Stimulated activated CD8-positive, alpha-beta memory T cell treated with anti-CD3 and anti-CD28 coated beads, Interleukin-7, amount 100 ng/mL, for 24 hours (primary cell): ENCODE measurements around the gene ZNF219.

Experiments
- DNase-seq: peaks from one replicate; pipeline ENCODE4 v3.0.0-alpha.2; 2020; ENCODE audit warnings: low read depth

Gene ZNF219

DNA sequence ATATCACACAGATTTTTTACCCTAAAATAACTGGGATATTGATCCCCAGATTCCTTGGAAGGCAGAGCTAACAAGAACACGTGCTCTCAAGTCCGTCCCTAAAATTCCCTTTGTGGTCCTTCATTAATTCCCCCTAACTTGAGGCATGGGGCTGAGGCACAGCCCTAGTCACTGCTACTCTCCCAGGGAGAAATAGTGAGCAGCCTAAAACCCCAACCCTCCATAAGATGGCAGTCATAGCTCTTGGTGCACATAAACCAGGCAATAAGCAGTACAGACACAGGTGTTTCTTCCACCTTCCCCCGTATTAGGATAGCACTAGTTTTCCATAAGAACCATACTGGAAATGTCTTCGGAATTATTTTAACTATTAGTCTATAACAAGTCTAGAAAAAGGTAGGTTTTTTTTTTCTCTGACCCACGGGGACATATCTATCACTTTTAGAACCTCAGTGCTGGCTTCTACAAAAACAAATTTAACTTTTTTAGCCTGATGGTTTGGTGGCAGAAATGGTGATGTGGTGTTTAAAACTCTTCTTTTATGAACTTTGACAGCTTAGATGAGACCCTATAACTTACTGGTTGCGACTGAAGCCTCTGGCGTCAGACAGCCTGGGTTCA, 31.5 kb downstream of the ZNF219 start:
- no peak for DNase-seq

DNA sequence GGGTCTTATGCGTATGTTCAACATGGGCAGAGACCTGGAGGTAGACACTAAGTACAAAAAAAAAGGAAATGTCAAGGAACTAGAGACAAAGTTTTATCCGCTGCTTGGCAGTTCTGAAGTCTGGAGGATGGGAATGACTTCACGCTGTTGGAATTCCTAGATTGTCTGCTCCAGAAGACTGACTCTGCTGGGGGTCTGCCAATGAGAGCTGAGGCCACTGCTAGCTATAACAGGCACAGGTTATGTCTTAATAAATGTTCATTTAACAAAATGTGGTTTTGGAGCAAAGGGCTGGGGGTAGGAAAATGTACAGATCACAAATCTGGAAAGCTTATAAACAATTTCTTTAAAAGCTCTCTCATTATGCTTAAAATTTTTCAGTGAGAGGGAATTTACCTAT, 35.0 kb downstream of the ZNF219 start:
- no peak for DNase-seq

DNA sequence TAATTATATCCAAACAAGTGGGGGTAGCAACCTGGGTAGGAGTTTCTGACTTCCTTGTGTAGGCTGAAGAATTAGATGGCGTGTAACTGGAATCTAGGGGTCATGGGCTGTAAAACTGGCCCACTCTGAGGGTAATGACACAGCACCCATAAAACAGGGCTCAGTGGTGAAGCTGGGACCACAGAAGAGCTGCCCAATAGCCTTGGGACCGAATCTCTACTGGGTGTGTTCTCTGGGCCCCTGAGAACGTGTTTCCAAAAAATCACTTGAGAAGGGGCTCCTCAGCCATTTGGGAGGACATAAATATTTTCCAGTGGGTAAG, 37.1 kb downstream of the ZNF219 start:
- no peak for DNase-seq

DNA sequence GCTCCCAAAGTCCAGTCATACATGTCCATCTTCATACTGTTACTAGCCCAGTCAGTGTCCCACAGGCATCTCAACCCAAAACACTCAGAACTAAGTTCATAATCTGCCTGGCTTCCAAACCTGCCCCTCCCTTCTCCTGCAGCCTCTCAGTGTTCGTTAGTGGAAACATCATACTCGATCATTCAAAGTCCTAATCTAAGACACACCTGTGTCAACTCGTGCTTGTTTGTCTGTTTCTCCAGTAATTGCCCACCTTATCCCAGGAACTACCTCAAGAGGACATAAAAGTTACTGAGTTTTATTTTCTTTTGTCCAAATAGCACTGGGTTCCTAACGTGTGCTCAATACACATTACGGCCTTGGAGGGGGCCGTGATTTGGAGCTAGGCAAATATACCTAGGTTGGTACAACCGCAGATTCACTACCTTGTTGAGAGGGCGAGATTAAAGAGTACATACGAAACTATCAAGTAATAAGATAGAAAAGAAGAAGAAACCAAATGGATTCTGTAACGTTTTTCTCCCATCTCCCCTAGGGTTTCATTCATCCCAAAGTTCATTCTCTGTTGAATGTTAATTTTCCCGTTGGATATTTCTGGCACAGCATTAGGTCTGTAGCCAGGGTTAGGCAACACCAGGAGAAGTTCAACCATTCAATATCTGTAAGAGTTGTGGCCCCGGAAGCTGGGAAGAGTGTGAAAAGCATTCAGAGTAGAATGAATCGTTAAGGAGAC, 37.7 kb downstream of the ZNF219 start:
- DNase-seq = no peak

DNA sequence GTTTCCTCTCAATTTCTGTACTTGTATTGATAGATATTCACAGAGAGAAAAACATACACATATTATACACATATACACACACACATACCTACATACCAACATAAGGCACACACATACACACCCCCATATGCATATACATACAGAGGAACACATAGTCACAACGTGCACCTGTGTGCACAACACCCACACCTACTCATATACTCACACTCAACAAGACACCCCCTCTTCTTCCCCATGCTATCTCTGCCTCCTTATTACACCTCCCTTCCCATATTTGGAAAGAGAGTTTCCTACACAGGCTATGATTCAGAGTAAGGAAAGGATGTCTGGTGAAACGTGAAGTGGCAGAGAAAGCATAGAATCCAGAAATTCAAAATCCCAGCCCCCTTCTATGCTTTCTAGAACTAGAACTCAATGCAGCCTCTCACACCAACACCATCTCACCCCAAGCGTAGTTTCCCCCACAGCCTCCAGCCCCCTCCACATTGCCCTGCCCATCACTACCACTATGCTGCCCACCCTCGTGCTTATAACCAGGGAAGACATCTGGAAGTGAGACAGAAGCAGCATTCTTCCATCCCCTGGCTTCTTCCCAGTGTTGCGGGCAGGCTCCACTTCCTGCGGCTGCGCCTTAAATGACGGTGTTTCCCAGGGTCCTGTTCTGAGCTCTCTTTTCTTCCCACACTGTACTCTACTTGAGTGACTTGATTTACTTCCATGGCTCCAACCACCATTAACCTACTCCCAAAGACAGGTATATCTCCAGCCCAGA, 38.4 kb downstream of the ZNF219 start:
- DNase-seq = no peak

DNA sequence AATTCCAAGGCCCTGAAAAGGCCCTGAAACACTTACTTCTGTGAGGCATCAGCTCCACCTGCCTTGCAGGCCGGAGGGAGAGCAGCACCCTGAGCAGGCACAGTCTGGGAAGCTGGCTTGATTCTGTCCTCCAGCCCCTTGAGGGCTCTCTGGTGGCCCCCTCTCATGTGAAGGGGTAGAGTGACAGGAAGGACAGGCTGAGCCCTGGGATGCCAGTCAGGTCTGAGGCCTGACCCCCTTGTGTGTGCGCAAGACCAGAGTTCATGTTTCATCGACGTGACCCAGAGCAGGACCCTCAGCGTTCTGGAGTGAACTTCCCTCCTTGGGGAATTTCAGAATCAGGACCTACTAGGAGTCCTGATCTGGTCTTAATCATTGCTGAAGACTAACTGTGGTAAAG, 39.6 kb downstream of the ZNF219 start:
- no peak for DNase-seq

DNA sequence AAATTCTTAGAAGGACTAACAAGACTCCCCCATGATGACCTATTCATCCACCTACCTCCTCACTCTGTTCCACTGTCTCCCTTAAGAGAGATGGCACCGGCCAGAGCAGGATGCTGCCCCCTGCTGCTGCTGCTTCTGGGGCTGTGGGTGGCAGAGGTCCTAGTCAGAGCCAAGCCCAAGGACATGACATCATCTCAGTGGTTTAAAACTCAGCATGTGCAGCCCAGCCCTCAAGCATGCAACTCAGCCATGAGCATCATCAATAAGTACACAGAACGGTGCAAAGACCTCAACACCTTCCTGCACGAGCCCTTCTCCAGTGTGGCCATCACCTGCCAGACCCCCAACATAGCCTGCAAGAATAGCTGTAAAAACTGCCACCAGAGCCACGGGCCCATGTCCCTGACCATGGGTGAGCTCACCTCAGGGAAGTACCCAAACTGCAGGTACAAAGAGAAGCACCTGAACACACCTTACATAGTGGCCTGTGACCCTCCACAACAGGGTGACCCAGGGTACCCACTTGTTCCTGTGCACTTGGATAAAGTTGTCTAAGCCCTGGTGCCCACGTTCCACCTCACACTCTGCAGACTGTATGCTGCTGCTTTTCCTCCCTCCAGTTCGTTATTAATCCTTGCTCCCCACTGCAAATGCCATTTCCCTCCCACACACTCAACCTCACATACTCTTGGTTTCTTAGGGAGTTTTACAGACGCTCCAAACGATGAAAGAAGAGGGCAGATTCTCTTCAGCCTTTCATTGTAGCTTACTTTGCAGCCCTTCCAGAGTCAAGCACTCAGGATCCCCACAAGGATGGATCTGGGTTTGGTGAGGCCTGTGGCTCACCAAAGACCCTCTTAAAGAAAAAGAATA, 40.4 kb downstream of the ZNF219 start, which contains the start of gene RNASE8:
RNASE8 (plus strand) TSS at position 20 of the 873 bp plus-strand sequence; CDS start at position 91, 71 bp downstream.
- no peak for DNase-seq

DNA sequence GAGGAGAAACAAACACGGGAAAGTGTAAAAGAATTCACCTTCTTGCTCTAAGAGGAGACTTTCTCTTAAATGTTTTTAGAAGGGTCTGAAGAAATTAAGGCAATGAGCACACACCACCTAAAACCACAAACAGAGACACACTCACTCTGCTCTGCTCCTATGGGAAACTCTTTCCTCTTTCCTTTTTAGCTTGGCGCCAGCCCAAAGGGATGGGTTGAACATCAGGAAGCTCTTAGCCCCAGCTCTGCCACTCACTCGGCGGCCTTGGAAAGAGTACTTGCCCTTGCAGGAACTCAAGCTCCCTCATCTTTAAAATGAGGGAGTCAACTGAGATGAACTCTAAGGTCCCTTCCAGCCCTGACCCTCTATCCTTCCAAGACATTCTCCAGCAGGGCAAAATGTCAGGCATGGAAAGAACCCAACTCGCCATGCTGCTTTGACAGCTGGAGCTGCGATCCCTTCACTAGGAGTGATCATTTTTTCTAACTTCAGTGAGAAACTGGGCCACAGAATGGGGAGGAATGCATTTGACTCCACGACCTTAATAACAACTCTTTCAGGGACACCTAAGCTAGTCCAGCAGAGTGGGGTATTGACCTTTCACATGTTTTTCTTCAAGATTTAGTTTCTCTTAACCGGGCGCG, 41.8 kb downstream of the ZNF219 start:
- no peak for DNase-seq

DNA sequence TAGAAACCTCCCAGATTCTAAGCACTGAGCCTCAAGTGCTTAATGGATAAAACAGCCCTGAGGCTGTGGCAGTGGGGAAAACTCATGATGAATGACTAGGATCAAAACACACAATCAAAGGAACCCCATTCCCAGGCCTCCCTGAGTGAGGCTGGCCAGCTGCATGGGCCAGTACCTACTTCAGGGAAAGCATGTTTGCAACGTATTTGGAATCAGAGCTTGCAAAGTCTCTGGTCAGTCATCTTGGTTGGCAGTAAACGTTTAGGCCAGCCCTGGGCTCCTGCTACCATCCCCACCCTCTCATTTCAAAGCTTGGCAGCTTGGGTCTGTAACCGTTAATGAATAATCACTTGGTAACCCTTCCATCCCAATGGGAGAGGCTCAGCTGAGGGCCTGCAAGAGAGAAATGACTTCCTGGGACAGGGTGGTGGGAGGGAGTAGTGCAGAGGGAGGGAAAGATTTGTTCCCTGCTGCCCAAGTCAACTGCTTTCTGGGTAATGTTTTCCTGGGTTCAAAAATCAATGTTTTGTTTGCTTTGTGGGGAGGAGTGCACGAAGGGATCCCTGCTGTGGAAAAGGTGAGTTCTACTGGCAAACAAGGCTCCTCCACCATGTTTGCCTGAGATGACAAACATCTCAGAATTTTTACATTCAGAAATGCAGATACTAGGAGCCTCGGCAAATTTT, 42.9 kb downstream of the ZNF219 start:
- DNase-seq = no peak

DNA sequence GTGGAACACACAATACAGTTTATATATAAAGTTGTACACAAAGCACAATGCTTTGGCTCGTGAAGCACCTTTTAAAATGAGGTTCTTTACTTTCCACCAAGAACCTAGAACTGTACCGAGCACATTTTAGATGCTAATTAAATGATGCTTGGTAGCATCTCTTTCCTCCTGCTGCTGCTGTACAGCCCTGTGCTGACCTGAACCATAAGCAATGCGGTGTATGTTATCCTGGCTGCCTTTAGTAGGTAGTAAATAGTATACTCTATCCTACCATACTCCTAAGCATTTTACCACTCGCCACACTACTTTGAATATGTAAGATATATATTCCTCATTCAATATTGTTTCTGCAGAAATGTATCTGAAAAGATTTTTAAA, 43.7 kb downstream of the ZNF219 start:
- DNase-seq = no peak

DNA sequence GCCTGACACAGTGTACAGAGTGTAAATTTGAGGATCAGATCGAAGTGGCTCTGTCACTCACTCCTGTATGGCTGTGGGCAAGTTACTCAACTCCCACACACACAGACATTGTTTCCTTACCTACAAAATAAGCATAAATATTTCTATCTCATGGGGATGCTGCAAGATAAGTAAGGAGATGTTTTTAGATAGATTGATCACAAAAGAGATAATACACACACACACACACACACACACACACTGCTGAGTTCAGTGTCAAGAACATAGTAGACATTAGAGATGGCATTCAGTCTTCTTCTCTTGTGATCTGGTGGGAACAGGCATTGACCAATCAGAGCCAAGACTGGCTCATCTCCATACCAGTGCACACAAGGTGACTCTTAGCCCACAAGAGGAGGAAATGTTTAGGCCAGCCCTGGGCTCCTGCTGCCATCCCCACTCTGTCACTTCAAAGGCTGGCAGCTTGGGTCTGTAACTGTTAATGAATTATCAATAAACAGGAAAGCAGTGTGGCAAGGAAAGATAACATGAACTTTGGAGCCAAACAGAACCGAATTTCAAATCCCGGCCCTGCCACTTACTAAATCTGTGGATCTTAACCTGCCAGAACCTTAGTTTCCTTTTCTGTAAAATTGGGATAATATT, 44.2 kb downstream of the ZNF219 start:
- no peak for DNase-seq

DNA sequence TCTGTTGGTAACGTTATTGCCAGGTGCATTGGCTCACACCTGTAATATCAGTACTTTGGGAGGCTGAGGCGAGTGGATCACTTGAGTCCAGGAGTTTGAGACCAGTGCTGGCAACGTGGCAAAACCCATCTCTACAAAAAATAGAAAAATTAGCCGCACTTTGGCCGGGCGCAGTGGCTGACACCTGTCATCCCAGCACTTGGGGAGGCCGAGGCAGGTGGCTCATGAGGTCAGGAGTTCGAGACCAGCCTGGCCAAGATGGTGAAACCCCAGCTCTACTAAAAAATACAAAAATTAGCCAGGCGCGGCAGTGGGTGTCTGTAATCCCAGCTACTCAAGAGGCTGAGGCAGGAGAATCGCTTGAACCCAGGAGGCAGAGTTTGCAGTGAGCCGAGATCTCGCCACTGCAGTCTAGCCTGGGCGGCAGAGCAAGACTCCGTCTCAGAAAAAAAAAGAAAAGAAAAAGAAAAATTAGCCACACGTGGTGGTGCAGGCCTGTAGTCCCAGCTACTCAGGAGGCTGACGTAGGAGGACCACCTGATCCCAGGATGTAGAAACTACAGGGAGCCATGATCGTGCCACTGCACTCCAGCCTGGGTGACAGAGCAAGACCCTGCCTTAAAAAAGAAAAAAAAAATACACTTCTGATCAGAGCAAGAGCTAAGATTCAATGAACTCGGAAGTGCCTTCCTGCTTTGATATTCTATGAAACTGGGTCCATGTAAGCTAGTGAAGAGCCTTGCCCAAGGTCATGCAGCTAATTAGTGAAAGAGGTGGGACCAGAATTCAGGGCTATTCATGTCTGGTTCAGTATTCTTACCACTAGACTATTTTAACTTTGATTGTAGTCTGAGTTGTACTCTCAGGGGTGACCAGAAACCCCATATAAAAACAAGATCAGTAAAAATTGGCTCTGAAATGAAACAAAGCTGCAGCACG, 45.0 kb downstream of the ZNF219 start:
- no peak for DNase-seq

DNA sequence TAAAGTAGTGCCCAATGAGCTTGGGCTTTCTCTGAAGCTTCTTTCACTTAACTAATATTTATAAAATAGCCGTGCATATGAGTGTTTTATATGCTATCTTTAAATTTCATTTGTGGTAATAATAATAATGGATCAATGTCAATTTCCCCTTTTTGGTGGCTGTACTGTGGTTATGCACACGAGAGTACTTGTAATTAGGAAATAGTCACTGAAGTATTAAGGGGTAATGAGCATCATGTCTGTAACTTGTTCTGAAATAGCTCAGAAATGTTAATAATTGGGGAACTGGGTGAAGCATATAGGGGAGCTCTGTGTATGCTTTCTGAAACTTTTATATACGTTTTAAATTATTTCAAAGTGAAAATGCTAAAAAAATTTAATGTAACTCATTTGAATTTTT, 47.9 kb downstream of the ZNF219 start:
- DNase-seq = no peak

DNA sequence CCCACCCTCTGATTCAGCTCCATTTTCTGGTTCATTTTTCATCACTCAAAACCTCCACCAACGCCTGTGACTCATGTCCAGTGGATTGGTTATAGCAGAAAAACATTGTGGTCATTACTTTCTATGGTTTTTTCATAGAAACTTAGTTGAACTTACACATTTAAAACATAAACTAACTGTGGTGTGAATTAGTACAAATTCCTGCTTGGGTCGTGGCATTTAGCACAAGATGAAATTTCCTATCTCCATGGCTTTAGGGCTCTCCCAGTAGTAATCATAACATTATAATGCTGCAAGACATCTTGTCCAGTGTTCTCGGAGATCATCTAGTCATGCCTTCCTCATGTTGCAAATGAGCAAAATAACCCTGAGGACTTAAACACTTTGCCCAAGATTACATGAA, 49.2 kb downstream of the ZNF219 start:
- no peak for DNase-seq

DNA sequence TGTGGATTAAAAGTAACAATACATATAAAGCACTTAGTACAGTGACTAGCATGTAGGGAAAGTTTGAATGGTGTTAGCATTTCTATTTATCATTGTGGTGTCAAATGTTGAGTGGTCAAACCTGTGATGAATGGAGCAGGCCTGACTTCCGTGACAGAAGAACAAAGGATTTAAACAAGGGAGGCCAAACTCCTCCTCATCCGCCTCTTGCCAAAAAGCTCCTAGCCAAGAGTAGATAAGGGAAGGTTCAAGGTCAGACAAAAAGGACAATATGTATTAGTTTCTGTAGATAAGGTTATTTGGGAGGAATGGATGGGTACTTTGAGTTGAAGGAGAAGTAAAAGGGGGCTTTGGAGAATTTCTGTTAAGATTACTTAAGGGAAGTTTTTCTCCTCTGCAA, 49.8 kb downstream of the ZNF219 start:
- no peak for DNase-seq

- no peak for DNase-seq
These were observed 51.1 kb downstream of the ZNF219 start for GRCh38 chr14:21047378-21047781.

- no peak for DNase-seq
These were observed 54.4 kb downstream of the ZNF219 start for GRCh38 chr14:21043974-21044618.

DNA sequence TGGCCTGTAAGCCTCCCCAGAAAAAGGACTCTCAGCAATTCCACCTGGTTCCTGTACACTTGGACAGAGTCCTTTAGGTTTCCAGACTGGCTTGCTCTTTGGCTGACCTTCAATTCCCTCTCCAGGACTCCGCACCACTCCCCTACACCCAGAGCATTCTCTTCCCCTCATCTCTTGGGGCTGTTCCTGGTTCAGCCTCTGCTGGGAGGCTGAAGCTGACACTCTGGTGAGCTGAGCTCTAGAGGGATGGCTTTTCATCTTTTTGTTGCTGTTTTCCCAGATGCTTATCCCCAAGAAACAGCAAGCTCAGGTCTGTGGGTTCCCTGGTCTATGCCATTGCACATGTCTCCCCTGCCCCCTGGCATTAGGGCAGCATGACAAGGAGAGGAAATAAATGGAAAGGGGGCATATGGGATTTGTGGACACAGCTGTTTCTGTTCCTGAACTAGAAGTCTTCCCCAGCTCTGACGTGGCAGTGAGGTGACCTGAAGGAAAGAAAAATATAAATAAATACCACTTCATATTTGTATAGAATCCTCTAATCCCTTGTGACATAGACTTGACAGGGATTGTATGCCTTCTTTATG, 55.0 kb downstream of the ZNF219 start:
- DNase-seq = no peak

GRCh38 chr14:21042918-21043317, 55.5 kb downstream of the ZNF219 start:
- DNase-seq = no peak
